T-cell (primary cell): Measurements from ENCODE around the gene STIM2. TPM values are rescaled to one million over a fixed set of nuclear protein-coding genes. Genes with fewer than 3 reads are reported as not detected.

Experiments used
- ATAC-seq, 4 experiments: fragments of 200-7000 bp in 3 of 4; fragments of 150-1000 bp in 1 of 4; cut with Tn5 transposase; replicated peaks in 1 of 4; 1 replicate in 3 of 4; 2 replicates in 1 of 4; pipeline ENCODE4 v1.10.0; 2021; ENCODE audit warnings: moderate library complexity in 3 of 4, mild to moderate bottlenecking in 2 of 4, moderate number of reproducible peaks in 1 of 4
- CTCF ChIA-PET, 2 donors: fragments of 300-600 bp; sonication (Branson Sonifier 250); formaldehyde crosslinking; loops; one replicate each; lab custom pipeline; 2022; ENCODE audit warnings: antibody characterized with exemption in 2 of 2; lab: Charles Lee
- POLR2A ChIA-PET, 2 donors: fragments of 300-600 bp; sonication (Branson Sonifier 250); formaldehyde crosslinking; loops; one replicate each; lab custom pipeline; 2022; ENCODE audit warnings: antibody characterized with exemption in 2 of 2; lab: Charles Lee
- DNase-seq, 35 experiments: peaks; one replicate each; pipeline versions ENCODE4 v3.0.0 to v3.0.0-alpha.2; 2013 to 2023
- H3K27ac ChIP-seq: one replicate; pipeline ENCODE4 v1.5.1; 2013; ENCODE audit warnings: low read length
- H3K27me3 ChIP-seq, 2 experiments: replicated peaks in 1 of 2; 1 replicate in 1 of 2; 2 replicates in 1 of 2; pipeline versions ENCODE4 v1.6.1 to v1.7.0; 2013; ENCODE audit warnings: low read length in 1 of 2, mixed read lengths in 1 of 2; ENCODE audit not compliant: control insufficient read depth in 2 of 2, insufficient read depth in 2 of 2; ENCODE audit errors: extremely low read depth in 1 of 2
- H3K36me3 ChIP-seq, 2 donors: 1 replicate in 1 of 2; 2 replicates in 1 of 2; pipeline versions ENCODE4 v1.6.1 to v1.7.0; 2013; ENCODE audit warnings: low read length in 1 of 2; ENCODE audit not compliant: control insufficient read depth in 2 of 2, insufficient read depth in 1 of 2; ENCODE audit errors: extremely low read depth in 1 of 2
- H3K4me1 ChIP-seq, 2 experiments: 1 replicate in 1 of 2; 2 replicates in 1 of 2; pipeline versions ENCODE4 v1.6.1 to v1.7.0; 2013; ENCODE audit warnings: low read length in 2 of 2, mixed read lengths in 1 of 2; ENCODE audit not compliant: insufficient read depth in 2 of 2, control insufficient read depth in 1 of 2; ENCODE audit errors: extremely low read depth in 1 of 2
- H3K4me3 ChIP-seq, 2 donors: 1 replicate in 1 of 2; 2 replicates in 1 of 2; pipeline versions ENCODE4 v1.5.1 to v1.7.0; 2013; ENCODE audit warnings: mild to moderate bottlenecking in 2 of 2, low read length in 1 of 2, moderate library complexity in 1 of 2; ENCODE audit not compliant: control insufficient read depth in 1 of 2; ENCODE audit errors: extremely low read depth in 1 of 2
- H3K9me3 ChIP-seq: 2 replicates; pipeline ENCODE4 v1.7.0; 2013
- H3K27ac Mint-ChIP-seq, 2 donors: one replicate each; pipeline ENCODE4 v1.8.0; 2020 to 2021; ENCODE audit warnings: mild to moderate bottlenecking in 2 of 2, mixed read lengths in 2 of 2
- H3K27me3 Mint-ChIP-seq, 2 donors: one replicate each; pipeline ENCODE4 v1.8.0; 2021 to 2022; ENCODE audit warnings: mixed read lengths in 2 of 2
- H3K36me3 Mint-ChIP-seq: one replicate; pipeline ENCODE4 v1.8.0; 2021; ENCODE audit warnings: mixed read lengths
- H3K4me1 Mint-ChIP-seq, 3 donors: one replicate each; pipeline ENCODE4 v1.8.0; 2020 to 2022; ENCODE audit warnings: mixed read lengths in 3 of 3, mild to moderate bottlenecking in 1 of 3
- H3K4me3 Mint-ChIP-seq, 3 donors: one replicate each; pipeline ENCODE4 v1.8.0; 2020 to 2022; ENCODE audit warnings: mild to moderate bottlenecking in 3 of 3, mixed read lengths in 3 of 3, moderate library complexity in 3 of 3
- H3K9me3 Mint-ChIP-seq, 3 donors: one replicate each; pipeline ENCODE4 v1.8.0; 2020 to 2022; ENCODE audit warnings: mixed read lengths in 3 of 3
- WGBS: methylation state at CpG from one replicate; pipeline ENCODE4 v1.1.5; 2013; ENCODE audit warnings: missing lambda C conversion rate; ENCODE audit not compliant: insufficient coverage; 5-methylcytosine and 5-hydroxymethylcytosine counted together
- total RNA-seq, 35 experiments: library from RNA in 6 of 35; stranded (reverse) in 6 of 35; fragments of 120-200 nt in 1 of 35; gene quantifications; one replicate each; pipeline versions ENCODE4 v1.2.1 to v1.2.4 and lab custom pipeline; 2013 to 2026

The STIM2 gene
- total RNA-seq, 5 donors from 2014 or later (not counting 1 experiment from before 2014, with no cell fraction given): 67.9 to 98.7 (median 75.2) TPM

- no peak for ATAC-seq
- H3K27ac ChIP-seq: no peak overlapping the region
- WGBS: 77% methylated on average over 3 of the region's 3 CpGs
- H3K4me3 ChIP-seq: no peak overlapping the region
- no peaks in the 10 kb centered on the region for H3K9me3 Mint-ChIP-seq
- DNase-seq: no peak
- H3K27me3 ChIP-seq: peaks cover 2 to 29% of the 10 kb centered on the region in 2 experiments
- POLR2A ChIA-PET: no interaction called here
- no peak overlapping the region for H3K4me3 Mint-ChIP-seq
- H3K27ac Mint-ChIP-seq: no peak overlapping the region
- H3K36me3 ChIP-seq: no peaks in the 10 kb centered on the region
- H3K36me3 Mint-ChIP-seq: no peaks in the 10 kb centered on the region
- H3K4me1 Mint-ChIP-seq: peaks cover 4 to 8% (median 5%) of the 10 kb centered on the region in 3 donors
- peaks cover 0 to 3% of the 10 kb centered on the region in 2 experiments for H3K4me1 ChIP-seq
- CTCF ChIA-PET: interaction anchor here (0.6 to 1.1 kb wide), 5 partner anchors 10 to 419 kb away, joined by 3 read pairs; no protein-coding TSS in a partner anchor
- H3K9me3 ChIP-seq: no peaks in the 10 kb centered on the region
- peaks cover 43 to 53% of the 10 kb centered on the region in 2 donors for H3K27me3 Mint-ChIP-seq
These were observed 190.1 kb downstream of the STIM2 start for GRCh38 chr4:27050731-27051130.

DNA sequence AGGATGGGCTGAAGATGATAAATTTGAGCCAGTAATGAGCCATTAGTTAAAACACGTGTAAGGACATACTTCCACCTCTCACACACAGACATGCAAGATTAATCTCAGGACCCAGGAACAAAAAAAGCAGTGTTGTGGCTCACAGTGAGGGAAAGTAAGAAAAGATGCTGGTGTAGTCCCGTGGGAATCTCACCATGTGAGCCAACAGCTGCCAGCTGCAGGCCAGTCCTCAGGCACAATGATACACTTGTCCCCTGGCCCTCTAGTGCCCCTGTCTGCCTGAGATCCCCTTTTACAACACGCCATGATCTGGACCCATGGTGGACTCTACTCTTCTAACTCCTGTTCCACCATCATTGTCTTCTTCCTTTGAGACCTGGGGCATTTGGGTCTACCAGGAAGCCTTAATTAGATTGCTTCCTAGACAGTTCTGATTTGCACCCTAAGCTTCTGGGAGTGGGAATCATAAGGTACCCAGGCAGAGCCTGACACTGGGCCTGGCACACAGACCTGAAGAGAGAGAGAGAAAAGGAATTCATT, 194.7 kb downstream of the STIM2 start:
- H3K27ac Mint-ChIP-seq: no peak overlapping the region

DNA sequence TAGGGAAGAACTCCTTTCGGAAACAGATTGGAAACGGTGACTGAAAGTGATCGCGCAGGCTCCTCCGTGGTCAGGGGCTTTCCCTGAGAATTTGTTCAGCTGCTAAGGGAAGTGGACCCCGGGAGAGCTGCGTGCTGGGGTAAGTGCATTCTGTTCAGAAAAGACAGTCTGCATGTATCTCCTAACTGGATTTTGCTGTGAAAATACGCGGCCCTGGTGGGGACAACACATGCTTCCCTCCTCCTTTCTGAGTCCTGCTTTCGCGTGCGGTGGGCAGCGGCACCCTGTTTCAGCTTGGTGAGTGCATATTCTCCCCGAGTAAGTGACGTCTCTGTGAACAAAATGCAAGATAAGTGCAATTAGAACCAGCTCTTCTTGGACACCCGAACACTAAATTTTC, 195.6 kb downstream of the STIM2 start:
- no peaks in the 10 kb centered on the region for H3K36me3 Mint-ChIP-seq
- CTCF ChIA-PET: interaction anchor here in 1 of 2 donors (1.2 kb wide), 1 partner anchor 9 kb away, joined by 5 read pairs; no protein-coding TSS in a partner anchor

More for the DNA sequence above, 194.7 kb downstream of the STIM2 start:
- Mint-ChIP-seq H3K9me3 (no peaks in the 10 kb centered on the region), H3K27me3 (peaks cover 33 to 38% of the 10 kb centered on the region in 2 donors), H3K4me3 (no peak overlapping the region), H3K4me1 (peaks cover 0 to 5% (median 0%) of the 10 kb centered on the region in 3 donors), H3K36me3 (no peaks in the 10 kb centered on the region)
- ATAC-seq (no peak), DNase-seq (no peak)
- Histone ChIP-seq H3K27me3 (peaks cover 2 to 7% of the 10 kb centered on the region in 2 experiments), H3K27ac (no peak overlapping the region), H3K4me3 (no peak overlapping the region), H3K36me3 (no peaks in the 10 kb centered on the region), H3K4me1 (no peaks in the 10 kb centered on the region), H3K9me3 (no peaks in the 10 kb centered on the region)
- POLR2A ChIA-PET: no interaction called here
- WGBS: 29% methylated on average over 1 of the region's 3 CpGs
- CTCF ChIA-PET: no interaction called here

DNA sequence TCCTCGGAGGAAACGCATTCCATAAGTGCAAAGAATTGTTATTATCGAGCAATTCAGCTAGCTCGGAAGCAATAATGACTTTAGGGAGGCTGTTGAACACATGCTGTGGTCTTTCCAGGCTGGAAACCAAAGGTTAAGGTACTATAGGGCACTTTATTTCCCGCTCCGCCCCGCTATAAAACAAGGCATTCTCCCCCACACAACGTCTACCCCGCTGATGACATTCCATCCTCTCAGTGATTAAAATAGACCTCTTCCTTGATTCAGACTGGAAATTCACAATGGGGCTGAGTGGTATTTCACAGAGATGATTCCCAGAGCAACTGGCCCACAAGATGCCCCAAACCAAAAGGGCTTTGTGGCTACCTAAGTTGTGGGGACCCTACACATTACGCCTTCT, 196.4 kb downstream of the STIM2 start:
- Mint-ChIP-seq H3K27me3 (peaks cover 23 to 24% of the 10 kb centered on the region in 2 donors), H3K4me1 (no peaks in the 10 kb centered on the region), H3K36me3 (no peaks in the 10 kb centered on the region), H3K9me3 (no peaks in the 10 kb centered on the region), H3K27ac (no peak overlapping the region), H3K4me3 (no peak overlapping the region)
- Histone ChIP-seq H3K4me3 (no peak overlapping the region), H3K9me3 (no peaks in the 10 kb centered on the region), H3K27me3 (peaks cover 0 to 2% of the 10 kb centered on the region in 2 experiments), H3K36me3 (no peaks in the 10 kb centered on the region), H3K4me1 (no peaks in the 10 kb centered on the region), H3K27ac (no peak overlapping the region)
- CTCF ChIA-PET: interaction anchor here in 1 of 2 donors (1.2 kb wide), 1 partner anchor 10 kb away, joined by 5 read pairs; no protein-coding TSS in a partner anchor
- no peak for DNase-seq
- POLR2A ChIA-PET: interaction anchor here in 1 of 2 donors (0.6 kb wide), 1 partner anchor 24 kb away, joined by 4 read pairs; no protein-coding TSS in a partner anchor
- ATAC-seq: no peak
- 100% methylated on average over 2 of the region's 10 CpGs for WGBS

More for the DNA sequence above, 195.6 kb downstream of the STIM2 start:
- ATAC-seq: no peak
- H3K27ac Mint-ChIP-seq: no peak overlapping the region
- POLR2A ChIA-PET: no interaction called here
- H3K9me3 ChIP-seq: no peaks in the 10 kb centered on the region
- WGBS: 83% methylated on average over 9 of the region's 16 CpGs
- H3K27me3 ChIP-seq: peaks cover 0 to 2% of the 10 kb centered on the region in 2 experiments
- H3K4me3 ChIP-seq: no peak overlapping the region
- no peaks in the 10 kb centered on the region for H3K9me3 Mint-ChIP-seq
- H3K4me1 Mint-ChIP-seq: no peaks in the 10 kb centered on the region
- H3K4me1 ChIP-seq: no peaks in the 10 kb centered on the region
- no peak overlapping the region for H3K4me3 Mint-ChIP-seq
- H3K27ac ChIP-seq: no peak overlapping the region
- H3K36me3 ChIP-seq: no peaks in the 10 kb centered on the region
- DNase-seq: no peak
- H3K27me3 Mint-ChIP-seq: peaks cover 30 to 31% of the 10 kb centered on the region in 2 donors

DNA sequence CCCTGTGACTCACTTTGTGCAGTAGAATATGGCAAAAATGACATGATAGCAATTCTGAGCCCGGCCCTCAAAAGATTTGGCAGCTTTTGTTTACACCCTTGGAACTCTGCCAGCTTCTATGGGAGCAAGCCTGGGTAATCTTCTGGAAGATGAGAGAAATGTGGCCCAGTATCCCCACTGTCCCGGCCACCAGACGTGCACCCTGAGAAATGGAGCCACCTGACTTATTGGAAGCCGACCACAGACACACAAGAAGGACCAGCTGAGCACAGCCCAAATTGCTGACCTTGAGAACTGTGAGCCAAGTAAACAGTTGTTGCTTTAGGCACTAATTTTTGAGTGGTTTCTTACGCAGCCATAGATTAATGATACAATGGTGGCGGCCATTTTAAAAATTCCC, 197.0 kb downstream of the STIM2 start:
- H3K9me3 Mint-ChIP-seq: no peaks in the 10 kb centered on the region
- Histone ChIP-seq H3K4me3 (no peak overlapping the region), H3K36me3 (no peaks in the 10 kb centered on the region), H3K9me3 (no peaks in the 10 kb centered on the region), H3K27me3 (peaks cover 0 to 2% of the 10 kb centered on the region in 2 experiments), H3K4me1 (no peaks in the 10 kb centered on the region), H3K27ac (no peak overlapping the region)
- ChIA-PET POLR2A (interaction anchor here in 1 of 2 donors (0.6 kb wide), 1 partner anchor 24 kb away, joined by 4 read pairs; no protein-coding TSS in a partner anchor), CTCF (no interaction called here)
- H3K27ac Mint-ChIP-seq: no peak overlapping the region
- no peak for DNase-seq
- H3K27me3 Mint-ChIP-seq: peaks cover 23 to 26% of the 10 kb centered on the region in 2 donors
- ATAC-seq: no peak
- no peak overlapping the region for H3K4me3 Mint-ChIP-seq
- 77% methylated on average over 3 of the region's 6 CpGs for WGBS
- no peaks in the 10 kb centered on the region for H3K36me3 Mint-ChIP-seq
- H3K4me1 Mint-ChIP-seq: no peaks in the 10 kb centered on the region

GRCh38 chr4:27058819-27059406, 198.3 kb downstream of the STIM2 start:
- no CpG with 5 or more reads among the region's 5 CpGs for WGBS
- H3K36me3 ChIP-seq: no peaks in the 10 kb centered on the region
- ATAC-seq (no peak), DNase-seq (no peak)
- H3K4me3 Mint-ChIP-seq: no peak overlapping the region
- H3K4me1 ChIP-seq: no peaks in the 10 kb centered on the region
- H3K4me3 ChIP-seq: no peak overlapping the region
- no peaks in the 10 kb centered on the region for H3K9me3 Mint-ChIP-seq
- H3K36me3 Mint-ChIP-seq: no peaks in the 10 kb centered on the region
- CTCF ChIA-PET: interaction anchor here in 1 of 2 donors (0.6 kb wide), 1 partner anchor 172 kb away, joined by 5 read pairs; no protein-coding TSS in a partner anchor
- H3K9me3 ChIP-seq: no peaks in the 10 kb centered on the region
- H3K27ac ChIP-seq: no peak overlapping the region
- POLR2A ChIA-PET: no interaction called here
- no peak overlapping the region for H3K27ac Mint-ChIP-seq
- peaks cover 16 to 19% of the 10 kb centered on the region in 2 donors for H3K27me3 Mint-ChIP-seq
- H3K4me1 Mint-ChIP-seq: no peaks in the 10 kb centered on the region
- H3K27me3 ChIP-seq: peaks cover 0 to 2% of the 10 kb centered on the region in 2 experiments
